Smooth muscle cell of trachea (primary cell): Measurements from ENCODE around the gene SBK3. TPM values are rescaled to one million over a fixed set of nuclear protein-coding genes. Genes with fewer than 3 reads are reported as not detected.

ENCODE experiments used
- total RNA-seq: library from RNA; depleted of rRNA; stranded (reverse); fragments of >200 nt; gene quantifications from 2 replicates; pipeline ENCODE4 v1.2.1, GENCODE V29; 2014

Gene SBK3
- total RNA-seq = 0.44 TPM in 1 of 2 replicates, not detected in the other

GRCh38 chr19:55545443-55545842, at the start of gene SBK3:
Gene SBK3 (minus strand): TSS chr19:55545543. CDS start chr19:55545543, 0 bp downstream.

GRCh38 chr19:55580628-55581144, 35.3 kb upstream of the SBK3 start, which contains the start of gene ZNF579:
Gene ZNF579 (minus strand): TSS chr19:55580848. CDS start chr19:55579639, 1,209 bp downstream.

GRCh38 chr19:55536951-55537740, 8.2 kb downstream of the SBK3 start, which contains the start of gene SBK2:
Gene SBK2 (minus strand): TSS chr19:55537133. CDS start chr19:55536294, 839 bp downstream.

Other genes starting within 250 kb of the SBK3 start
- not detected in 2 replicates for gene TMEM150B, start 220.2 kb downstream of the SBK3 start, total RNA-seq
- 9.0 and 10.1 TPM in 2 replicates for gene KMT5C, start 205.7 kb downstream of the SBK3 start, total RNA-seq
- gene COX6B2, start 190.8 kb downstream of the SBK3 start, total RNA-seq = not detected in 2 replicates
- not detected in 2 replicates for gene GARIN5B, start 182.3 kb downstream of the SBK3 start, total RNA-seq
- 2.6 and 3.6 TPM in 2 replicates for gene IL11, start 175.1 kb downstream of the SBK3 start, total RNA-seq
- not detected in 2 replicates for gene TMEM190, start 168.7 kb downstream of the SBK3 start, total RNA-seq
- 0.58 and 0.83 TPM in 2 replicates for gene TMEM238, start 161.3 kb downstream of the SBK3 start, total RNA-seq
- 190 and 286 TPM in 2 replicates for gene RPL28, start 159.6 kb downstream of the SBK3 start, total RNA-seq
- gene UBE2S, start 137.8 kb downstream of the SBK3 start, total RNA-seq = 53.1 and 144 TPM in 2 replicates
- under 0.01 TPM in 1 of 2 replicates, not detected in the other for gene SHISA7, start 102.2 kb downstream of the SBK3 start, total RNA-seq
- 51.3 TPM in 2 replicates for gene ISOC2, start 83.9 kb downstream of the SBK3 start, total RNA-seq
- gene C19orf85, start 80.8 kb downstream of the SBK3 start, total RNA-seq = not detected in 2 replicates
- 1.6 and 3.3 TPM in 2 replicates for gene ZNF628, start 68.9 kb downstream of the SBK3 start, total RNA-seq
- 18.7 and 20.8 TPM in 2 replicates for gene NAT14, start 60.4 kb downstream of the SBK3 start, total RNA-seq
- gene SSC5D, start 57.1 kb downstream of the SBK3 start, total RNA-seq = 14.4 and 47.6 TPM in 2 replicates
- gene SBK2, start 8.4 kb downstream of the SBK3 start, total RNA-seq = 0.17 TPM in 1 of 2 replicates, not detected in the other
- gene ZNF579, start 35.3 kb upstream of the SBK3 start, total RNA-seq = 5.2 and 9.3 TPM in 2 replicates
- 3.8 and 5.2 TPM in 2 replicates for gene FIZ1, start 54.0 kb upstream of the SBK3 start, total RNA-seq
- 8.9 and 21.0 TPM in 2 replicates for gene ZNF524, start 54.7 kb upstream of the SBK3 start, total RNA-seq
- gene ZNF865, start 60.1 kb upstream of the SBK3 start, total RNA-seq = 3.5 and 3.9 TPM in 2 replicates
- 4.7 and 4.8 TPM in 2 replicates for gene ZNF784, start 79.0 kb upstream of the SBK3 start, total RNA-seq
- gene ZNF580, start 95.5 kb upstream of the SBK3 start, total RNA-seq = 4.2 and 6.3 TPM in 2 replicates
- gene ZNF581, start 98.1 kb upstream of the SBK3 start, total RNA-seq = 17.2 and 31.8 TPM in 2 replicates
- gene CCDC106, start 102.7 kb upstream of the SBK3 start, total RNA-seq = 12.8 and 13.4 TPM in 2 replicates
- gene U2AF2, start 109.5 kb upstream of the SBK3 start, total RNA-seq = 100 and 116 TPM in 2 replicates
- gene EPN1, start 129.7 kb upstream of the SBK3 start, total RNA-seq = 83.7 and 153 TPM in 2 replicates
- gene NLRP9, start 192.9 kb upstream of the SBK3 start, total RNA-seq = not detected in 2 replicates
- gene RFPL4A, start 213.6 kb upstream of the SBK3 start, total RNA-seq = not detected in 2 replicates
- not detected in 2 replicates for gene RFPL4AL1, start 223.6 kb upstream of the SBK3 start, total RNA-seq